ENCODE data around the gene PPM1N.
A peak's percentile ranks its signal among the peaks of the same experiment; 100 is the strongest.

The PPM1N gene

DNA sequence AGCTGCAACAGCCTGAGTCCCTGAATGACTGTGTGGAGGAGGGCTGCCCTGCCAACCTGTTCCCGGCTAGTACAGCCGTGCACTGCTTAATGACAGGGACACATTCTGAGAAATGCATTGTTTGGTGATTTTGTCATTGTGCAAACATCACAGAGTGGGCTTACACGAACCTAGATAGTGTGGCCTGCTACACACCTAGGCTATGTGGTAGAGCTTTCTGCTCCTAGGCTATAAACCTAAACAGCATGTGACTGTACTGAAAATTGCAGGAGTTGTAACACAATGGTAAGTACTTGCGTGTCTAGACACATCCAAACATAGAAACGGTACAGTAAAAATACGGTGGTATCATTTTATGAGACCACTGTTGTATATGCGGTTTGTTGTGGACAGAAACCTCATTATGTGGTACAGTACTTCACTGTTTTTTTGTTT, 44.0 kb downstream of the PPM1N start:
- DNase-seq (ENCODE audit: low spot score), result no peak

DNA sequence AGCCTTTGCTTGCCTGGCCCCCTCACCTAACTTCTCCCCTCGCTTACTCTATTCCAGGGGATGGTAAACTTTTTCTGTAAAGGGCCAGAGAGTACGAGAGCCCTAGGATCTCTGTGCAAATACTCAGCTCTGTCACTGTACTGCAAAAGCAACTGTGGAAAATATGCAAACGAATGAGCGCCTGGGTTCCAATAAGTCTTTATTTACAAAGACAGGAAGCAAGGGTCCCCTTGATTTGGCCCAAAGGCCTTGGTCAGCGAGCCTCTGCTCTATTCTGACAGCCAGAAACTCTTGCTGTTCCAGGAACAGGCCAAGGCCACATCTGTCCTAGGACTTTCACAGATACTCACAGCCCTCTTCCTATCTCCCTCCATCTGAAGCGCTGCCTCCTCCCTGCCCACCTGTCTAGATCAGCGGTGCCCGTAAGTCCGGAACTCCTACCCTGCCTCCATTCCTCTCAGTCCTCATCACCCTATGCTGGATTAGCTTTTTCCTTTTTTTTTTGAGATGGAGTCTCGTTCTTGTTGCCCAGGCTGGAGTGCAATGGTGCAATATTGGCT, 49.0 kb downstream of the PPM1N start:
- DNase-seq (ENCODE audit: low spot score), result no peak

DNA sequence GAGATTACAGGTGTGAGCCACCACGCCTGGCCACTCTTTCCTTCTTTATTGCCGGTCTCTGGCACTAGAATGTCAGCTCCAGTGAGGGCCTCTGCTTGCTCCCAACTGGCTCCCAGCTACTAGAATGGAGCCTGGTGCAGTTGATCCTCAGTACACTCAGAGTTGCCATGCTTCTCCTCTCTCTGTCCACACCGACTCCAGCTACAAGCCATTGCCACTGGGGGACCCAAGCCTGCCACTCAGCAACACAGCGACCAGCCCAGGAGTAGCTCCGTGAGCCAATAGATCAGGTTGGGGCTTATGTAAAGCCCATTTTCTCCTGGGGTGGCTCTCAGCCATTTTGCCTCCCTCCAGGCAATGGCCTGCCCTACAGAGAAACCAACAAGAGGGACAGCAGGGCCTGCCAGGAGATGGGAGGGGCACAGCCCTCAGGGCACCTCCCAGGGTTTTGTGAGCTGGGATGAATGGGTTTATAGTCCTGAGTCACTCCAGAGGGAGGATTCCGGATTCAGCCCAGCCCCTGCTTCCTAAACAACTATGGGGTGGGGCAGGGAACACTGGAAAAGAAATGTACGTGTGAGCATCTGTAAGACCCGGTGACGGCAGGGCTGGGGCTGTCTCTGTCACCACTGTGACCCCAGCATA, 49.8 kb downstream of the PPM1N start:
- DNase-seq (ENCODE audit: low spot score), result peak; percentile 61

Data from GM03348 (cell line).